ENCODE results near the gene RGS7.

RGS7 gene

GRCh38 chr1:240831191-240831631, 525.8 kb downstream of the RGS7 start:
- no peak overlapping the region for H3K27ac ChIP-seq (ENCODE audit: low read depth, low read length, severe bottlenecking)
- no peaks in the 10 kb centered on the region for H3K4me1 ChIP-seq (ENCODE audit: control insufficient read depth, insufficient read depth, low read length, poor library complexity, severe bottlenecking)
- WGBS, 2 experiments (ENCODE audit: insufficient coverage in 2 of 2), result no CpG with 5 or more reads among the region's 3 CpGs
- no peaks in the 10 kb centered on the region for H3K36me3 ChIP-seq (ENCODE audit: control insufficient read depth, insufficient read depth, low read length)
- H3K4me3 ChIP-seq (ENCODE audit: extremely low read depth, insufficient read depth, low read length, poor library complexity, severe bottlenecking), result no peak overlapping the region
- H3K9me3 ChIP-seq (ENCODE audit: control insufficient read depth, low read length), result no peaks in the 10 kb centered on the region

- Histone ChIP-seq H3K36me3 (ENCODE audit: control insufficient read depth, insufficient read depth, low read length) (no peaks in the 10 kb centered on the region), H3K4me3 (ENCODE audit: extremely low read depth, insufficient read depth, low read length, poor library complexity, severe bottlenecking) (no peak overlapping the region), H3K9me3 (ENCODE audit: control insufficient read depth, low read length) (no peaks in the 10 kb centered on the region), H3K4me1 (ENCODE audit: control insufficient read depth, insufficient read depth, low read length, poor library complexity, severe bottlenecking) (no peaks in the 10 kb centered on the region), H3K27ac (ENCODE audit: low read depth, low read length, severe bottlenecking) (no peak overlapping the region)
- 77 to 85% methylated on average over 2 of the region's 3 CpGs for WGBS, 2 experiments (ENCODE audit: insufficient coverage in 2 of 2)
These were observed 527.5 kb downstream of the RGS7 start for GRCh38 chr1:240829487-240829886.

- Histone ChIP-seq H3K4me1 (ENCODE audit: control insufficient read depth, insufficient read depth, low read length, poor library complexity, severe bottlenecking) (no peaks in the 10 kb centered on the region), H3K9me3 (ENCODE audit: control insufficient read depth, low read length) (no peaks in the 10 kb centered on the region), H3K36me3 (ENCODE audit: control insufficient read depth, insufficient read depth, low read length) (no peaks in the 10 kb centered on the region), H3K4me3 (ENCODE audit: extremely low read depth, insufficient read depth, low read length, poor library complexity, severe bottlenecking) (no peak overlapping the region), H3K27ac (ENCODE audit: low read depth, low read length, severe bottlenecking) (no peak overlapping the region)
- no CpG with 5 or more reads among the region's 1 CpG for WGBS, 2 experiments (ENCODE audit: insufficient coverage in 2 of 2)
These were observed 529.2 kb downstream of the RGS7 start for GRCh38 chr1:240827786-240828185.

GRCh38 chr1:240824238-240824637, 532.8 kb downstream of the RGS7 start:
- H3K9me3 ChIP-seq (ENCODE audit: control insufficient read depth, low read length), result no peaks in the 10 kb centered on the region
- no peaks in the 10 kb centered on the region for H3K36me3 ChIP-seq (ENCODE audit: control insufficient read depth, insufficient read depth, low read length)
- H3K4me3 ChIP-seq (ENCODE audit: extremely low read depth, insufficient read depth, low read length, poor library complexity, severe bottlenecking), result no peak overlapping the region
- 70 to 83% methylated on average over 5 to 9 of the region's 9 CpGs for WGBS, 2 experiments (ENCODE audit: insufficient coverage in 2 of 2)
- no peak overlapping the region for H3K27ac ChIP-seq (ENCODE audit: low read depth, low read length, severe bottlenecking)
- no peaks in the 10 kb centered on the region for H3K4me1 ChIP-seq (ENCODE audit: control insufficient read depth, insufficient read depth, low read length, poor library complexity, severe bottlenecking)

GRCh38 chr1:240823357-240823756, 533.6 kb downstream of the RGS7 start:
- no peaks in the 10 kb centered on the region for H3K36me3 ChIP-seq (ENCODE audit: control insufficient read depth, insufficient read depth, low read length)
- H3K9me3 ChIP-seq (ENCODE audit: control insufficient read depth, low read length), result no peaks in the 10 kb centered on the region
- no peak overlapping the region for H3K27ac ChIP-seq (ENCODE audit: low read depth, low read length, severe bottlenecking)
- H3K4me3 ChIP-seq (ENCODE audit: extremely low read depth, insufficient read depth, low read length, poor library complexity, severe bottlenecking), result no peak overlapping the region
- 95 to 96% methylated on average over 24 to 31 of the region's 31 CpGs for WGBS, 2 experiments (ENCODE audit: insufficient coverage in 2 of 2)
- no peaks in the 10 kb centered on the region for H3K4me1 ChIP-seq (ENCODE audit: control insufficient read depth, insufficient read depth, low read length, poor library complexity, severe bottlenecking)

GRCh38 chr1:240821925-240822324, 535.1 kb downstream of the RGS7 start:
- WGBS, 2 experiments (ENCODE audit: insufficient coverage in 2 of 2), result 100% methylated on average over 1 of the region's 2 CpGs; no CpG with 5 or more reads in 1 of the 2 experiments
- no peaks in the 10 kb centered on the region for H3K9me3 ChIP-seq (ENCODE audit: control insufficient read depth, low read length)
- H3K36me3 ChIP-seq (ENCODE audit: control insufficient read depth, insufficient read depth, low read length), result no peaks in the 10 kb centered on the region
- no peaks in the 10 kb centered on the region for H3K4me1 ChIP-seq (ENCODE audit: control insufficient read depth, insufficient read depth, low read length, poor library complexity, severe bottlenecking)
- no peak overlapping the region for H3K4me3 ChIP-seq (ENCODE audit: extremely low read depth, insufficient read depth, low read length, poor library complexity, severe bottlenecking)
- no peak overlapping the region for H3K27ac ChIP-seq (ENCODE audit: low read depth, low read length, severe bottlenecking)

- no peaks in the 10 kb centered on the region for H3K9me3 ChIP-seq (ENCODE audit: control insufficient read depth, low read length)
These were observed 536.2 kb downstream of the RGS7 start for GRCh38 chr1:240820816-240821215.

GRCh38 chr1:240816472-240816871, 540.5 kb downstream of the RGS7 start:
- Histone ChIP-seq H3K4me3 (ENCODE audit: extremely low read depth, insufficient read depth, low read length, poor library complexity, severe bottlenecking) (no peak overlapping the region), H3K9me3 (ENCODE audit: control insufficient read depth, low read length) (no peaks in the 10 kb centered on the region), H3K4me1 (ENCODE audit: control insufficient read depth, insufficient read depth, low read length, poor library complexity, severe bottlenecking) (no peaks in the 10 kb centered on the region), H3K36me3 (ENCODE audit: control insufficient read depth, insufficient read depth, low read length) (no peaks in the 10 kb centered on the region), H3K27ac (ENCODE audit: low read depth, low read length, severe bottlenecking) (no peak overlapping the region)
- no CpG with 5 or more reads among the region's 2 CpGs for WGBS, 2 experiments (ENCODE audit: insufficient coverage in 2 of 2)

More at GRCh38 chr1:240820816-240821215, 536.2 kb downstream of the RGS7 start:
- no peaks in the 10 kb centered on the region for H3K36me3 ChIP-seq (ENCODE audit: control insufficient read depth, insufficient read depth, low read length)
- no peak overlapping the region for H3K4me3 ChIP-seq (ENCODE audit: extremely low read depth, insufficient read depth, low read length, poor library complexity, severe bottlenecking)
- no peaks in the 10 kb centered on the region for H3K4me1 ChIP-seq (ENCODE audit: control insufficient read depth, insufficient read depth, low read length, poor library complexity, severe bottlenecking)
- H3K27ac ChIP-seq (ENCODE audit: low read depth, low read length, severe bottlenecking), result no peak overlapping the region
- 0 to 39% methylated on average over 1 to 2 of the region's 3 CpGs for WGBS, 2 experiments (ENCODE audit: insufficient coverage in 2 of 2)

- Histone ChIP-seq H3K4me1 (ENCODE audit: control insufficient read depth, insufficient read depth, low read length, poor library complexity, severe bottlenecking) (no peaks in the 10 kb centered on the region), H3K36me3 (ENCODE audit: control insufficient read depth, insufficient read depth, low read length) (no peaks in the 10 kb centered on the region), H3K4me3 (ENCODE audit: extremely low read depth, insufficient read depth, low read length, poor library complexity, severe bottlenecking) (no peak overlapping the region), H3K9me3 (ENCODE audit: control insufficient read depth, low read length) (no peaks in the 10 kb centered on the region), H3K27ac (ENCODE audit: low read depth, low read length, severe bottlenecking) (no peak overlapping the region)
- WGBS, 2 experiments (ENCODE audit: insufficient coverage in 2 of 2), result 91 to 100% methylated on average over 1 of the region's 2 CpGs
These were observed 543.3 kb downstream of the RGS7 start for GRCh38 chr1:240813720-240814119.

GRCh38 chr1:240811256-240811655, 545.7 kb downstream of the RGS7 start:
- Histone ChIP-seq H3K9me3 (ENCODE audit: control insufficient read depth, low read length) (no peaks in the 10 kb centered on the region), H3K27ac (ENCODE audit: low read depth, low read length, severe bottlenecking) (no peak overlapping the region), H3K4me1 (ENCODE audit: control insufficient read depth, insufficient read depth, low read length, poor library complexity, severe bottlenecking) (no peaks in the 10 kb centered on the region), H3K36me3 (ENCODE audit: control insufficient read depth, insufficient read depth, low read length) (no peaks in the 10 kb centered on the region), H3K4me3 (ENCODE audit: extremely low read depth, insufficient read depth, low read length, poor library complexity, severe bottlenecking) (no peak overlapping the region)
- WGBS, 2 experiments (ENCODE audit: insufficient coverage in 2 of 2), result 75 to 78% methylated on average over 1 of the region's 2 CpGs

GRCh38 chr1:240808381-240808780, 548.6 kb downstream of the RGS7 start:
- H3K27ac ChIP-seq (ENCODE audit: low read depth, low read length, severe bottlenecking), result no peak overlapping the region
- no peaks in the 10 kb centered on the region for H3K9me3 ChIP-seq (ENCODE audit: control insufficient read depth, low read length)
- no CpG with 5 or more reads among the region's 1 CpG for WGBS, 2 experiments (ENCODE audit: insufficient coverage in 2 of 2)

More at GRCh38 chr1:240808381-240808780, 548.6 kb downstream of the RGS7 start:
- Histone ChIP-seq H3K4me3 (ENCODE audit: extremely low read depth, insufficient read depth, low read length, poor library complexity, severe bottlenecking) (no peak overlapping the region), H3K36me3 (ENCODE audit: control insufficient read depth, insufficient read depth, low read length) (no peaks in the 10 kb centered on the region), H3K4me1 (ENCODE audit: control insufficient read depth, insufficient read depth, low read length, poor library complexity, severe bottlenecking) (no peaks in the 10 kb centered on the region)
